ENCODE measurements around the gene SPATA2.

DNA sequence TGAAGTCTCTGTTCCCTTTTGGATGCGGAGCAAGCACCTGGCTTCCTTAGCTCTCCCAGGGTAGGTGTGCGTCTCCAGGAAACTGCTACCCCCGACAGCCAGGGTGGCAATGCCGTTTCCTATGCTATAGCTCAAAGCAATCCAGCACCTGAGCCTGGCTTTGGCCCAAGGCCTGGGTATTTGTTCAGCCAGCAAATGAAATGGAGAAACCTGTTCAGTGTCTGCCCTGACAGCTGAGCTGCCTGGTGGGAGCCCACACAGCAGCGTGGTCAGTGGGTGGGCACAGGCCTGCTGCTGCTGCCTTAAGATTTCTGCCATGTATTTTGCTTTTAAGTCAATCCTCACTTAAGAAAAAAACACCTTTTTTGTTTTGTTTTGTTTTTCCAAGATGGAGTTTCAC is 13.7 kb downstream of the SPATA2 start:
- TF ChIP-seq, protein P1, sequence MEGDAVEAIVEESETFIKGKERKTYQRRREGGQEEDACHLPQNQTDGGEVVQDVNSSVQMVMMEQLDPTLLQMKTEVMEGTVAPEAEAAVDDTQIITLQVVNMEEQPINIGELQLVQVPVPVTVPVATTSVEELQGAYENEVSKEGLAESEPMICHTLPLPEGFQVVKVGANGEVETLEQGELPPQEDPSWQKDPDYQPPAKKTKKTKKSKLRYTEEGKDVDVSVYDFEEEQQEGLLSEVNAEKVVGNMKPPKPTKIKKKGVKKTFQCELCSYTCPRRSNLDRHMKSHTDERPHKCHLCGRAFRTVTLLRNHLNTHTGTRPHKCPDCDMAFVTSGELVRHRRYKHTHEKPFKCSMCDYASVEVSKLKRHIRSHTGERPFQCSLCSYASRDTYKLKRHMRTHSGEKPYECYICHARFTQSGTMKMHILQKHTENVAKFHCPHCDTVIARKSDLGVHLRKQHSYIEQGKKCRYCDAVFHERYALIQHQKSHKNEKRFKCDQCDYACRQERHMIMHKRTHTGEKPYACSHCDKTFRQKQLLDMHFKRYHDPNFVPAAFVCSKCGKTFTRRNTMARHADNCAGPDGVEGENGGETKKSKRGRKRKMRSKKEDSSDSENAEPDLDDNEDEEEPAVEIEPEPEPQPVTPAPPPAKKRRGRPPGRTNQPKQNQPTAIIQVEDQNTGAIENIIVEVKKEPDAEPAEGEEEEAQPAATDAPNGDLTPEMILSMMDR (conservative IDR thresholded peaks at IDR 0.05): no peak
- TF ChIP-seq ZFX (IDR thresholded peaks at IDR 0.05): no peak

Data from C4-2B (cell line).